Uterus (tissue), 4 donors: ENCODE results near the gene ACAP1. TPM values are rescaled to one million over a fixed set of nuclear protein-coding genes. Genes with fewer than 3 reads are reported as not detected.

Experiments
- DNase-seq, 2 donors: peaks; one replicate each; pipeline ENCODE4 v3.0.0-alpha.2; 2019 to 2020
- H3K27ac ChIP-seq, 2 donors: fragments of 200-600 bp; sonication (generic); 1 replicate in 1 of 2; 2 replicates in 1 of 2; pipeline ENCODE4 v1.5.1; 2016 to 2018
- H3K27me3 ChIP-seq, 2 donors: fragments of 200-600 bp; sonication (generic); one replicate each; pipeline ENCODE4 v1.5.1; 2018 to 2019; ENCODE audit warnings: control low read depth in 1 of 2
- H3K36me3 ChIP-seq, 2 donors: fragments of 200-600 bp; sonication (generic); one replicate each; pipeline ENCODE4 v1.5.1; 2019; ENCODE audit warnings: control low read depth in 1 of 2
- H3K4me1 ChIP-seq, 2 donors: fragments of 200-600 bp; sonication (generic); one replicate each; pipeline ENCODE4 v1.5.1; 2018 to 2019; ENCODE audit warnings: control low read depth in 1 of 2
- H3K4me3 ChIP-seq, 2 donors: fragments of 200-600 bp; sonication (generic); 1 replicate in 1 of 2; 2 replicates in 1 of 2; pipeline ENCODE4 v1.5.1; 2018 to 2019; ENCODE audit warnings: mild to moderate bottlenecking in 1 of 2
- H3K9me3 ChIP-seq, 2 donors: fragments of 200-600 bp; sonication (generic); one replicate each; pipeline ENCODE4 v1.5.1; 2019; ENCODE audit warnings: control low read depth in 1 of 2
- CTCF ChIP-seq, 4 experiments: fragments of 200-600 bp in 2 of 4; fragments of 450-650 bp in 2 of 4; sonication (generic) in 2 of 4; IDR thresholded peaks; one replicate each; pipeline ENCODE4 v1.5.1; 2016 to 2019; ENCODE audit warnings: antibody characterized with exemption in 4 of 4, mild to moderate bottlenecking in 2 of 4, moderate library complexity in 1 of 4
- POLR2A ChIP-seq, 2 donors: fragments of 450-650 bp; IDR thresholded peaks; one replicate each; pipeline ENCODE4 v1.6.1; 2016; ENCODE audit warnings: antibody characterized with exemption in 2 of 2, mild to moderate bottlenecking in 1 of 2, moderate library complexity in 1 of 2
- intact Hi-C: fragments of 100-400 bp; cut with DNase I; formaldehyde crosslinking; loops from one replicate; pipeline ENCODE4 v1.15.1; 2023; ENCODE audit warnings: low total_unique reads
- total RNA-seq, 4 donors: library from RNA; depleted of rRNA in 3 of 4; stranded (reverse); fragments of >200 nt in 3 of 4; gene quantifications; one replicate each; pipeline versions ENCODE4 v1.1.0 to v1.2.4, GENCODE V29; 2014 to 2023
- donor health status: DM: yes; HTN: yes; CAD: no.

ACAP1 gene
- total RNA-seq, 4 donors from 2014 or later, result 0.29 to 11.2 (median 1.7) TPM

DNA sequence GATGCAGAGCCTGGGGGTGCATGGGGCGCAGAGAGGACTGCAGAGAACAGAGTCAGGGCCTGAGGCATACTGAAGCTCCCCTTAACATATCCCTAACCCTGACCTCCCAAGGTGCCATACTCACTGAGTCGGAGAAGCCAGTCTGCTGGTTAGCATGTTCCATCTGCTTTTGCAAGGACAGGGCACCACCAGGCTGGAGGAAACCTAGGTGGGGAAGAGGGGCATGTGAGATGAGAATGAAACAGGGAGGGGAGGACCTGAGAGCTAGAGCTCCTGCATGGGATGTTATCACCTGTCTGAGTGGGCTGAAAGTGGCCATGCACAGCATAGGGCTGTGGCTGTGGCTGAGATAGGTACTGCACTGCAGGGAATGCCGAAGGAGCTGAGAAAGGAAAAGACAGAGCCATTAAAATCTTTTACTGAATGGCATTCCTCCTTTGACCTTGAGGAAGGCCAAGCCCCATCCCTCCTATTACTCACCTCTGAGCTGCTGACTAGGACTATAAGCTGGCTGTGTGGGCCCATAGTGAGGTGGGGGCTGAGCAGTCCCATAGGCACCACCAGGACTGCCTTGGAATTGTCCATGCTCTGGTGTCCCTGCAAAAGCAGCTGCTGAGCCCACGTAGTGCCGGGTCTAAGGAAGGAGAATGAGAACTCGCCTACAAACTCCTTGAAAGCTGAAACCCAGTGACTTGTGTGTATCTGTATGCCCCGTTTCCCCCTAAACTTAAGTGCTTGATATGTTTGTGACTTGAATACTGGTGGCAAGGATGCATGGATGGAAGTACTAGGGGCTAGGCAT is 23.0 kb upstream of the ACAP1 start:
- Histone ChIP-seq H3K9me3 (no peaks in the 10 kb centered on the region), H3K27me3 (no peaks in the 10 kb centered on the region), H3K4me1 (peaks cover 10 to 17% of the 10 kb centered on the region in 2 donors), H3K4me3 (no peak overlapping the region), H3K36me3 (no peaks in the 10 kb centered on the region), H3K27ac (no peak overlapping the region)
- no peak for TF ChIP-seq POLR2A (IDR thresholded peaks at IDR 0.05)
- no peak for TF ChIP-seq CTCF (IDR thresholded peaks at IDR 0.05)
- intact Hi-C loops, result no loop called here
- DNase-seq, result no peak

DNA sequence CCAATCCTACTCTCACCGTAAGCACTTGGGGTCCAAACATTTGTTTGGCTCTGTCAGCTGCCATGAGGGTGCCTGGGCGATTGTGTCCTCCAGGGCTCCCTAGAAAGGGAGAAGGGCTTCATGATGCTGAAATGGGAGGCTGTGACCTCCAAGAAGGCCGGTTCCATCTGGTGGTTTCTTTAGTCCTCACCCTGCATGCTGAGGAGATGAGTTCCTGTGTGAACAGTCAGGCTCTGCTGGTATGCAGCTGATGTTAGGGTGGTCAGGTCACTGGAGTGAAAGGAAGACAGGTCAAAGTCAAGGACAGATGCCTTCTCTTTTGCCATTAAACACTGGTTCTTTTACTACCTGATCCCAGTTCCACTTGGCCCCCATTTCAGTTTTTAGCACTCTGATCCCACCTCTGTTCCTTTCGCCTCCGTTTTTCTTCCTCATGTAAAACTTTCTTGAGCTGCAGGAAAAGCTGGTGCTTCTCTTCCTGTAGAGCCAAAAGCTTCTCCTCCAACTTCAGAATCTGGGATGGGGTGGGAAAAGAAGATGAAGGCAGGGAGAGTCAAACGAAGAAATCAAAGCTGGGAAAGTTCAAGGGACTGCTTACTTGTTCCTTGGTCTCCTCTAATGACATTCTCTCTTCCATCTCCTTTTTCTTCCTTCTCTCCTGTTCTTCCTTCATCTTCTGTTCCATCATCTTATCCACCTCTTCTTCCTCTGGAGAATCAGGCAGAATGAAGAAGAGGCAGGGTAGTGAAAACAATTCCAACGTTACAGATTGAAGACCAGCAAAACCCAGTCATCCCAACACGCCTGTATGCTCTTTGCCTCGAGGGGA is 22.2 kb upstream of the ACAP1 start:
- intact Hi-C loops, result no loop called here
- H3K27ac ChIP-seq, result peak overlapping the region; percentile 91 to 96
- peak overlapping the region; percentile 72 to 74 for H3K4me3 ChIP-seq
- no peak for DNase-seq
- no peaks in the 10 kb centered on the region for H3K9me3 ChIP-seq
- TF ChIP-seq POLR2A (IDR thresholded peaks at IDR 0.05), result no peak
- TF ChIP-seq CTCF (IDR thresholded peaks at IDR 0.05), result no peak
- peaks cover 10 to 14% of the 10 kb centered on the region in 2 donors for H3K4me1 ChIP-seq
- H3K27me3 ChIP-seq, result no peaks in the 10 kb centered on the region
- H3K36me3 ChIP-seq, result no peaks in the 10 kb centered on the region

- Histone ChIP-seq H3K4me1 (peaks cover 2 to 7% of the 10 kb centered on the region in 2 donors), H3K4me3 (peak within 1 kb of the TSS; percentile 72 to 74), H3K27me3 (no peaks in the 10 kb centered on the region), H3K27ac (peak within 1 kb of the TSS; percentile 91 to 96), H3K36me3 (no peaks in the 10 kb centered on the region), H3K9me3 (no peaks in the 10 kb centered on the region)
- TF ChIP-seq CTCF (IDR thresholded peaks at IDR 0.05) (peak in 1 of 4 experiments; percentile 10), POLR2A (IDR thresholded peaks at IDR 0.05) (peak; percentile 75 to 89)
- DNase-seq, result peak; percentile 90 to 91
- intact Hi-C loops, result no loop called here
These were observed 21.4 kb upstream of the ACAP1 start, which contains the start of gene GPS2 for GRCh38 chr17:7314719-7315569. GPS2 (minus strand) TSS chr17:7315360; CDS start chr17:7315052, 308 bp downstream.

DNA sequence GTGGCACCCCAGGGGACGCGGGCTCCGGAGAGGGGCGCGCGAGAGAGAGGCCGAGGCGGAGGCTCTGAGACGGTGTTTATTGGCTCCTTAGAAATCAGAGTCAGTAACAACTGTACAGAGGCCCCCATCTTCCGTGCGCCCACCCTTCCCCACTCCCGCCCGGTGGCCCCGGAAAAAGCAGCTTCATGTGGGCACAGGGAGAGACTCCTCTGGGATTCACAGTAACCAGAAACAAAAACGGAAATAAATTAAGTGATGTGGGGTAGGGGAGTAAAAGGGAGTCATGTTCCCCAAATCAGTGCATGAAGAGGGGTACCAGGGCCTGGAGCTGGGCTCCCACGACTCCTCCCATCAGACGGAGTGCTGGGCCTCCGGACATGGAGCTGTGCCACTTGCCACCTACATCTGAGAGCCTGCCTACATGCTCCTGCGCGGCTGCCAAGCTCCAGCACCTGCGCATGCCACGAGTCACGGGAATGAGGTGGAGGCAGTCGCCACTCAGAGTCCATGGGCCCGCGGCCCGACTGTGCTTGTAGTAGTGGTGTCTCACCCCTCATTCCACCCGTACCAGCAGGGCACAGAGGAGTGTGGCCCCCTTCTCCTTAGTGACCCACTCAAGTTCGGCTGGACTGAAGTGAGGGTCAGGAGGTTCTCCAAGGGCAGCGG is 20.6 kb upstream of the ACAP1 start:
- no peaks in the 10 kb centered on the region for H3K36me3 ChIP-seq
- intact Hi-C loops, result no loop called here
- TF ChIP-seq POLR2A (IDR thresholded peaks at IDR 0.05) (no peak), CTCF (IDR thresholded peaks at IDR 0.05) (no peak)
- no peaks in the 10 kb centered on the region for H3K27me3 ChIP-seq
- peak overlapping the region; percentile 91 to 96 for H3K27ac ChIP-seq
- H3K4me1 ChIP-seq, result no peaks in the 10 kb centered on the region
- H3K4me3 ChIP-seq, result peak overlapping the region; percentile 72 to 74
- H3K9me3 ChIP-seq, result no peaks in the 10 kb centered on the region
- DNase-seq, result no peak
